HG03575 (cell line): ENCODE results near the gene SNX30.

Experiments
- ATAC-seq: cut with Tn5 transposase; IDR thresholded peaks from one replicate; pipeline ENCODE4 v1.9.1; 2021; ENCODE audit not compliant: unreplicated experiment, insufficient number of reproducible peaks, low FRiP score; ENCODE audit errors: extremely low read depth

The SNX30 gene

DNA sequence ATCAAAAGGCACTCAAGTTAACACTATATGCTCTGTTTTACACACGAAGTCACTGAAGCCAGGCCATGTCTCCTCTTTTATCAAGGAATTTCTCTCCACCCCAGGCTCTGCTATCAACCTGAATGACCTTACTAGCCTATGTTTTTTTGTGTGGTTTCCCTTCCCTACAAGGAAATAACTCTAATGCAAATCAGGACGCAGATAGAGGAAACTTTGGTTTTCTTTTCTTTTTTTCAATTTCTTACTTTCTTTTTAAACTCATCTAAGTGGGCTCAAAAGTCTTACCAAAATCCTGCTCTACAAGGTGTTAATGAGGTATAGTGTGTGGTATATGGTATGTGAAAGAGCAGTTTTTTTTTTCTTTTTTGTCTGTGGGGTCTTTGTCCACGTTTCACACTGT, 145.6 kb downstream of the SNX30 start:
- no peak for ATAC-seq

- no peak for ATAC-seq
These were observed 148.3 kb downstream of the SNX30 start for GRCh38 chr9:112898872-112899311.

DNA sequence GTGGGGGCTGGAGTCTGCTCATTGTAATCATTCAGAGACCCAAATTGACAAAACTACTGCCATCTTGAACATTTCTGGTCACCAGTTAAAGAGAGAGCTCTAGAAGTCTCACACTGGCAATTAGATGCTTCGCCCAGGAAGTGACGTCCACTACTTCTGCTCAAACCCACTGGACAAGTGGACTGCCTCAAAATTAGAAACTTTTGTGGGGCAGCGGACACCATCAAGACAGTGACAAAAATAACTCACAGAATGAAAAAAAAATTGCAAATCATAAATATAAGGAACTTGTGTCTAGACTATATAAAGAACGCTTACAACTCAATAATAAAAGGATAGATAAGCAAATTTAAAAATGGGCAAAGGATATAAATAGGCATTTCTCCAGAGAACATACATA, 149.9 kb downstream of the SNX30 start:
- no peak for ATAC-seq

GRCh38 chr9:112900901-112901300, 150.3 kb downstream of the SNX30 start:
- no peak for ATAC-seq

- ATAC-seq: no peak
These were observed 154.5 kb downstream of the SNX30 start for GRCh38 chr9:112905084-112905483.

DNA sequence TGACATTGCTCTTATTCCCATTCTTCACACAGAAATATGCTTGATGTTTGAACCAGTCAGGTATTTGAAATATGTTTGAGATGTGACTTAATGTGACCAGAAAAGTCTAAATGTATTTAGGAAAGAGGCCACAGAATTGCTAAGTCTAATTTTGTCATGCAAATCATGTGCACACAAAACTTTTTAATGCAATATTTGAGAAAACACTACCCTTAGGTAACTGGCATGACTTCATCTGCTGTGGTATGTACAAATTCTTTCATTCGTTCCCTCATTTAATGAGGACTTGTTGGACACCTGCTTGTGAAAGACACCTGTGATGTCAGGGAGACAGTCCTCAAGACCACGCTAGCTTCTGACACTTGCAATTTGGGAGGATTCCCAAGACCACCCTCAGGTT, 161.2 kb downstream of the SNX30 start:
- no peak for ATAC-seq

DNA sequence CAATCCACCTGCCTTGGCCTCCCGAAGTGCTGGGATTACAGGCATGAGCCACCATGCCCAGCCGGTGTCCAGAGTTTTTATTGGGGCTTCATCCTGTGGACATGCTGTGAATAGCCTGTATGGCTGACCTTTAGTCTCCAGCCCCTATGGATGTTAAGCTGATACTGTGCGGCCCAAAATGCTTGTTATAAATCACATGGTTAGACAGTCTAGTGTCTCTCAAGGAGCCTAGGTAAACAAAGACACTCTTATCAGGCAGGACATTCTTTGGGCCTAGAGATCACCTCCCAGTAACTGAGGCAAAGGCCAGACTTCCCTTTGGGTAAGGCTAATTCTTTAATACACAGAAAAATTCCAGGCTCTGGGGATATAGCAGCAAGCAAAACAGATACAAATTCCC, 162.1 kb downstream of the SNX30 start:
- ATAC-seq: no peak

DNA sequence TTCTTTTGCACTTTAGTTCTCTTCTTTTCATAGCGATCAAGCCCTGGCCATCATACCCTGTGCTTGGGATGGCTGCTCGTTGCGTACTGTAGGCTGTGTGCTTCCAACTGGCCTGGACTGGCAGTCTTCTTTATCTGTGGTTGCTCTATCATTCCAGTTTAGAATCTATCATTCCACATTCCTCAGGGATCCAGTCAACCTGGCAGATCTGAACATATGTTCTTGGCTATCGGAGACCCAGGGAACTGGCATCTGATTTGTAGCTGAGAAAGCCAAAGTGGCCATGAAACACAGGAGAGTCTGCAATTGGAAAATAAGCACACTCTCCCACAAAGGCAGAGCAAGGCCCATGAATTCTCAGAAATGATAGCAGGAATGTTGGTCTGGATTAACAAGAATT, 162.8 kb downstream of the SNX30 start:
- no peak for ATAC-seq

DNA sequence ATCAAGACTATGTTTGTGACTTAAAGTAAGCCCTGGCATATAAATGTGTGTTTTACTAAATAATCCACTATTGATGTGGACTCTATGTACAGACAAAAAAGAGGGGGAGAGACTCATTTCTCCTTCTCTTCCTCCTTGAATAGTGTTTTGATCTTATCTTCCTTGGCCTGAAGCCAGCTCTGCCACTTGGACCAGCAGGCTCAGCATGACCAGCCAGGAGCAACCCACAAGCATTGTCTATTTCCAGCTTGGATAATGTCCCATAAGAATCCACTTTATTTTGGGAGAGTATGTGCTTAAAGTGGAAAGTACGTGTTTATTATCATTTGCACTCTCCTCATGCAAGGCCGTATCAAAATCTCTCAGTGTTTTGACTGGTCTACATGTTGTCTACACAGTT, 164.0 kb downstream of the SNX30 start:
- ATAC-seq: no peak

GRCh38 chr9:112917047-112917986, 166.8 kb downstream of the SNX30 start:
- no peak for ATAC-seq

DNA sequence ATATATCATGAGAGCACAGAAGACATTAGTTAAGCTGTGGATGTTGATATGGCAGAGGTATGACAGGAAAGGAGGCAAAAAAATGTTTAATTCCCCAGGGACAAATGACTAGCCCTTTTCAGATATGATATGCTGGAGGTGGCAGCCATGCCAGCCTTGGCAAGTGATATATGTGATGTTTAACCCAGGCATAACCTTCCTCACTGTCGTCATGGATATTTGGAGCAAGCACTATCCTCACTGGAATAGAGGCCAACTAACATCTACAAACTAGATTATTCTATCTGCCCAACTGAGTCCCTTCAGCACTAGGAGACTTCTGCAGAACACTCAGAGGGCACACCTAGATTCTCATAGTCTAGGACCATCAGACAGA, 167.4 kb downstream of the SNX30 start:
- ATAC-seq: no peak

GRCh38 chr9:112921549-112921948, 171.0 kb downstream of the SNX30 start:
- no peak for ATAC-seq
